ENCODE results near the gene ENHO.

GRCh38 chr9:34513567-34514214, 9.1 kb downstream of the ENHO start:
- TF ChIP-seq EZH2 (IDR thresholded peaks at IDR 0.05; ENCODE audit: low read length, missing control alignments): no peak
- TF ChIP-seq, protein P1, sequence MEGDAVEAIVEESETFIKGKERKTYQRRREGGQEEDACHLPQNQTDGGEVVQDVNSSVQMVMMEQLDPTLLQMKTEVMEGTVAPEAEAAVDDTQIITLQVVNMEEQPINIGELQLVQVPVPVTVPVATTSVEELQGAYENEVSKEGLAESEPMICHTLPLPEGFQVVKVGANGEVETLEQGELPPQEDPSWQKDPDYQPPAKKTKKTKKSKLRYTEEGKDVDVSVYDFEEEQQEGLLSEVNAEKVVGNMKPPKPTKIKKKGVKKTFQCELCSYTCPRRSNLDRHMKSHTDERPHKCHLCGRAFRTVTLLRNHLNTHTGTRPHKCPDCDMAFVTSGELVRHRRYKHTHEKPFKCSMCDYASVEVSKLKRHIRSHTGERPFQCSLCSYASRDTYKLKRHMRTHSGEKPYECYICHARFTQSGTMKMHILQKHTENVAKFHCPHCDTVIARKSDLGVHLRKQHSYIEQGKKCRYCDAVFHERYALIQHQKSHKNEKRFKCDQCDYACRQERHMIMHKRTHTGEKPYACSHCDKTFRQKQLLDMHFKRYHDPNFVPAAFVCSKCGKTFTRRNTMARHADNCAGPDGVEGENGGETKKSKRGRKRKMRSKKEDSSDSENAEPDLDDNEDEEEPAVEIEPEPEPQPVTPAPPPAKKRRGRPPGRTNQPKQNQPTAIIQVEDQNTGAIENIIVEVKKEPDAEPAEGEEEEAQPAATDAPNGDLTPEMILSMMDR (conservative IDR thresholded peaks at IDR 0.05 in 1 of 2, IDR thresholded peaks at IDR 0.05 in 1 of 2; ENCODE audit: low read depth in 1 of 2, low read length in 2 of 2): no peak
